CD4-positive, alpha-beta T cell treated with Interleukin-6 for 4 hours (primary cell): ENCODE data around the gene ZFAND4.
"Not testable (repeated sequence)": the region's sequence is repeated elsewhere in the genome, so short reads cannot be mapped to it uniquely, and the experiment has no call there.

Experiments
- DNase-seq: peaks from one replicate; pipeline ENCODE4 v3.0.0-alpha.2; 2020; ENCODE audit warnings: mixed read lengths

ZFAND4 gene

GRCh38 chr10:45672181-45673073, at the start of gene ZFAND4:
ZFAND4 (minus strand) TSS chr10:45672772; CDS start chr10:45663725, 9,047 bp downstream.
- peak; percentile 97 for DNase-seq

DNA sequence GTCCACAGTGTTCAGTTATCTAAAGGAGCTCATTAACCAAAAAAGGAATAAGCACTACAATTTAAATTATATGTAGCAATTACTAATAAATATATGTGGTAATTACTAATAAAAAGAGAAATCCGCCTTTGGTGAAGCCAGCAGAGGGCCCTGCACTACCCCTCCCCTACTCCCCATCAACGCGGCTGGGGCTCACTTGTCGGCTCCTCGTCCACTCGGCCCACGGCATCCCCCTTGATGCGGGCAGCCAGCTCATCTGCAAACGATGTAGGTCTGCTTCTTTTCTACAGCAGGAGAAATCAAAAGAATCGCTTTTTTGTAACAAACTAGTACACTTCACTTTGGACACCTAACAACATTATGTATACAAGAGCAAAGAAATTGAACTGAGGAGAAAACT, 48.9 kb upstream of the ZFAND4 start:
- not testable (repeated sequence) for DNase-seq

GRCh38 chr10:45717642-45718041, 45.1 kb upstream of the ZFAND4 start:
- not testable (repeated sequence) for DNase-seq

DNA sequence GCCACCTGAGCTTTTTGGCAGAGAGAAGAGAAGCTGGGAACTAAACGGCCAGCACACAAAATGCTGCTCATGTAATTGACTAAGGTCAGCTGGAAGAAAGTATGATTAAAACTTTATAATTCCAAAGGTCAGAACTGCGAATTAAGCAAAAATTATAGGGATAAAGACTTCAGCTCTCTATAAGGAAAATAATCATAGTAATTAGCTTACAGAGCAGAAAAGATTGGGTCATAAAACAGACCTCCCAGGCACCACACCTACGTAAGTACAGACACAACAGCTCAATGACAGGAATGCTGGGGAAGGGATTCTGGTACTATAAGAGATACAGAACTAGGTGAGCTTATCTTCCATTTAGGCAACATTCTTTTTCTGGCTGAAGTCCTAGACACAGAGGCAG, 44.5 kb upstream of the ZFAND4 start:
- not testable (repeated sequence) for DNase-seq

GRCh38 chr10:45711223-45711622, 38.7 kb upstream of the ZFAND4 start:
- DNase-seq = not testable (repeated sequence)

DNA sequence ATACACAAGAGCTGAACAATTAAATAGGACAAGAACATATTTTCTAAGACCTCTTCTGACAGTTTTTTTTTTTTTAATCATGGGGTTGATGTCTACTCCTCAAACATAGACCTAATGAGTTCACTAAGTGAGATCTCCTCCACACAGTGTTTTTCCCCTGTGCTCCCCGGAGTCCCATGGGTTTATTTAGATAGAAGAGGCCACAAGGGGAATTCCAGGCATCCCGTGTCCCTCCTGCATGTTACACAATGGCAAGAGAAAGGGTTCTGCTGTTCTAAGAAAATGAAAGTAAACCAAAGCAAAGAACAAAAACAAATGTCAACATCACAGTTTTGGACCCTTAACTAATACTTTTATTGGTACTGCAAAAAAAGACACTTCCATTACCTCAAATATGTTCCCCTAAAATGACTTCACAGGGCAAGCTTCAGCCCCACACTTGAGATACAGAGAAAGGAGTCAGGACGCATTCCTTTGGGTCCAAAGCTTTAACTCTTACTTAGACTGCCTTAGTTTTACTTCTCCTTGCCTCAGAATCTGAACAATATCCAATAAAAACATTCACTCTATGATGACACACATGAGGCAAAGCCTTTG, 37.7 kb upstream of the ZFAND4 start:
- not testable (repeated sequence) for DNase-seq

- not testable (repeated sequence) for DNase-seq
These were observed 5.9 kb upstream of the ZFAND4 start for GRCh38 chr10:45678467-45678866.

DNA sequence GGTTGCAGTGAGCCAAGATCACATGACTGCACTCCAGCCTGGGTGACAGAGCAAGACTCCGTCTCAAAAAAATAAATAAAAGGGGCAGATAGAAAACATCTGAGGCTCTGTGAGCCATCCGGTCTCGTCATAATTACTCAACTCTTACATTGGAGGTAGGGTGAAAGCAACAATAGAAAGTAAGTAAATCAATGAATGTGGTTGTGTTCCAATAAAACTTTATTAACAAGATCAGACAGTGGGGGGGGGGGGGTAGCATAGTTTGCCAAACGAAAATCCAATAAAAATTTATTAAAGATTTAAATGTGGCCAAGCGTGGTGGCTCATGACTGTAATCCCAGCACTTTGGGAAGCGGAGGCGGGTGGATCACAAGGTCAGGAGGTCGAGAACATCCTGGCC, 2.8 kb upstream of the ZFAND4 start:
- DNase-seq = no peak

- DNase-seq = no peak
These were observed 589 bp upstream of the ZFAND4 start for GRCh38 chr10:45673074-45673648.

GRCh38 chr10:45671300-45671699, 1.3 kb downstream of the ZFAND4 start:
- DNase-seq = not testable (repeated sequence)

GRCh38 chr10:45669897-45670296, 2.7 kb downstream of the ZFAND4 start:
- DNase-seq = not testable (repeated sequence)

GRCh38 chr10:45660876-45661411, 11.6 kb downstream of the ZFAND4 start:
- DNase-seq = no peak

GRCh38 chr10:45657033-45657926, 15.3 kb downstream of the ZFAND4 start:
- no peak for DNase-seq

GRCh38 chr10:45655219-45655618, 17.4 kb downstream of the ZFAND4 start:
- DNase-seq = no peak

GRCh38 chr10:45654753-45655141, 17.8 kb downstream of the ZFAND4 start:
- DNase-seq = not testable (repeated sequence)

GRCh38 chr10:45653454-45653853, 19.1 kb downstream of the ZFAND4 start:
- no peak for DNase-seq

DNA sequence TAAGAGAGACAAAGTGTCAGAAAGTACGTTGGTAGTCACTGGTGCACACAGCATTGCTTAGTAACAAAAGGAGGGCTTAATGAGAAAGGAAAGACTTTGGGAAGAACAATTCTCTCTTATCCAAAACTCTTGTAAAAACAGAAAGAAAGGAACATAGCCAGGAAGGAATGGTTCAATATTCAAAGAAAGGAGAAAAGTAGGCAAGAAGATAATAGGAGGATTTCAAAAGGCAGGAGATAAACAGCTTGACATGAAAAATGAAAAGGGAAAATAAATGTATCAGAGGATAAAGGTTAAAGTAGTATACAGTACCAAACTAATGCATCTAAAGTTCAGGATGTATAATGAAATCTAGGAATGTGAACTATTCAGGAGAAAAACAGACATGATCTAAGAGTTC, 20.1 kb downstream of the ZFAND4 start:
- no peak for DNase-seq

GRCh38 chr10:45649296-45649695, 23.3 kb downstream of the ZFAND4 start:
- DNase-seq = no peak

GRCh38 chr10:45647118-45647517, 25.5 kb downstream of the ZFAND4 start:
- no peak for DNase-seq

GRCh38 chr10:45646384-45647050, 26.1 kb downstream of the ZFAND4 start:
- DNase-seq = no peak

DNA sequence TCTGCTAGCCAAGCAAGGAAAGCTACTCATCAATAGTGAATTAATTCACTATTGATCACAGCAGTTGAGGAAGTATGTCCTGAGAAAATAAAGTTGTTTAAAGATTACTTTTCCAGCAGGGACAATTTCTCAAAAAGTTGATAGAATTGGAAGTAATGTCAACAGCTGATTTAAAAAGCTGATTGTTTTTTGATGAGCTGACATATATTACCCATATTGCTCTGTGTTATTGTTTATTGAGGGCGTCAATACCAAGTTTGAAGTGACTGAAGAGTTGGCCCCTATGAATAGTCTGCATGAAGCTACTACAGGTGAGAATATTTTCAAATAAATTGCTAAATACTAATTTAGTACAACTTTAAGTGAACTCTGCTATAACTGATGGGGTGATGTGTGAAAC, 28.0 kb downstream of the ZFAND4 start:
- DNase-seq = no peak

DNA sequence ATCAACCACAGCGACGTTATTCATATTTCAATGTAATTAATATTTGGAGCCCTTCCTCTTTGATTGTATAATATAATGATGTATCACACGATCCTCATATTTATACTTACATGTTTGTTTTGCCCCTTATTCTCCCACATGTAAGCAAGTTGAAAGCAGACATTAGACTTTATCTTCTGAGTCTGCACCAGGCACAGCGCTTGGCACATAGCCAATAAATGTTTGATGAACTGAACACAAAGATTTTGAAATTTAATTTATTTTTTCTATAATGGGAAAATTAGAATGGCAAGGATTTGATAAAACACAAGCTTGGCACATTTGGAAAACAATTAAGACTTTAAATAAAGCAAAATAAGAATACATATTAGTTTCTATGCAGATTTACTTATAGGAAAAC, 31.6 kb downstream of the ZFAND4 start:
- DNase-seq = no peak
